GM21360 (cell line): Measurements from ENCODE around the gene MYD88.

Experiments used
- ATAC-seq: cut with Tn5 transposase; IDR thresholded peaks from one replicate; pipeline ENCODE4 v1.9.1; 2021; ENCODE audit warnings: mild to moderate bottlenecking, moderate library complexity; ENCODE audit not compliant: unreplicated experiment

The MYD88 gene

GRCh38 chr3:38111696-38112377, 26.6 kb upstream of the MYD88 start:
- no peak for ATAC-seq

GRCh38 chr3:38112378-38112761, 26.1 kb upstream of the MYD88 start:
- no peak for ATAC-seq

- ATAC-seq: no peak
Measured at GRCh38 chr3:38114052-38114874, 24.2 kb upstream of the MYD88 start.

DNA sequence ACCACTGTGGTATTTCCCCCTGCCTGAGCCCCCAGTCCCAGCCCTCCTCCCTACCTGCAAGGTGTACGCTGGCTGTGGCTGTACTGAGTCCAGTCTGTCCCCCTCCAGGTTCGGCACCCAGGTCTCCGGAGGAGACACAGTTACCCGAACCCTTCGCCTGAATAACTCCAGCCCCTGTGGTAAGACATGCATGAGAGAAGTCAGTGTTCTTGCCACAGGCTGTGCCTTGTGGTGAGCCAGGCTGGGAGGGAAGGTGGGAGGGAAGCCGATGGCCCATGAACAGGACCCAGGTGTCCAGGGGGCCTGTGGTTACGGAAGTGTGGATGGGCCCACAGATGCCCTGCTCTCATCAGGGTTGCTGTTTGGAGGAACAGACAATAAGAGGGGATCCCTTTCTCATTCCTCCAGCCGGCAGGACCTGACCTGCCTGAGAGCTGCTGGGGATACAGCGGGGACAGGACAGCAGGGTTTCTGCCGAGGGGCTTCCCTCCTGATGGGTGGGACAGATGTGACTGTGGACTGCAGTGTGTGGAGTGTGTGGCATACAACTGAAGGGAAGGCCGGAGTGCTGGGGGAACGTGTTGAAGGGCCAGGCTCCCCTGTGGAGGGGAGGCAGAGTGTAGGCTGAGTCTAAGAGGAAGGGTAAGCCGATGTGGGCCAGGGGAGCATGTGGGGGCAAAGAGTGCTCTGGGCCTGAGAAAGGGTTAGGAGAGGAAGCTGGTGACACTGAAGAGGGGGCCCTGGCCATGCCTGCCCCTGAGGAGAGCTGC, 23.4 kb upstream of the MYD88 start:
- no peak for ATAC-seq

DNA sequence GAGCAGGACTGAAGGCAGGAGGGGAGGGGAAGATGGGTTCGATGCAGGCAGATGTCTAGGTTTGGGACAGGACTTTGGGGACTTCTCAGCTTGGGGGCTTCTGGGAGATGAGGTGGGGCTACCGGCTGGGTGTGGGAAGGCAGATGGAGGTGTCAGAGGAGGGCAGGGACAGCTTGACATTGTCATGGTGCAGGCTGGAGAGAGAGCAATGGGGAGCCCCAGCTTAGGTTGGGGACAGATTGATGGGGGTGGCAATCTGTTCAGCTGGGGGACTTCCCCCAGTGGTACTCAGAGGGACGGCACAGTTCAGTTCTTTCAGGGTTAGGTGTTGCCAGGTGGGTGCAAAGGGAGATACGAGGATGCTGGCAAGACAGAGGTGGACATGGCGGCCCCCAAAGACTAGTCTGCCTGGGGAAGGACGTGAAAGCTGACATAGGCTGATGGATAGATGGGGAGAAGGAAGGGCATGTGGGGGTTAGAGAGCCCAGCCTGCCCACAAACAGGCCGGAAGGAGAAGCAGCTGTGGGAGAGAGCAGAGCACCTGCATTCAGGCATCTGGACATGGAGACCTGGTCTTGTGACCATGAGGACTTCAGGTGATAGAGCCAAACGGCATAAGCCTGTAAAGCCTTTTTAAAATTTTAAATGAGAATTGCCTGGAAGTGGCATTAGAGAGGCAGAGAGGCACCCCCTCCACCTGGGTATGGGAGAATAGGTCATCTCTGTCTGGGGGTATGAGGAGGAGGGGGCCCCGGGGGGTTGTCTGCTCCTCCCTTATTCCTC, 22.6 kb upstream of the MYD88 start:
- ATAC-seq: no peak

GRCh38 chr3:38116471-38117162, 21.8 kb upstream of the MYD88 start:
- ATAC-seq: no peak

- no peak for ATAC-seq
Measured at GRCh38 chr3:38117163-38117716, 21.2 kb upstream of the MYD88 start.

DNA sequence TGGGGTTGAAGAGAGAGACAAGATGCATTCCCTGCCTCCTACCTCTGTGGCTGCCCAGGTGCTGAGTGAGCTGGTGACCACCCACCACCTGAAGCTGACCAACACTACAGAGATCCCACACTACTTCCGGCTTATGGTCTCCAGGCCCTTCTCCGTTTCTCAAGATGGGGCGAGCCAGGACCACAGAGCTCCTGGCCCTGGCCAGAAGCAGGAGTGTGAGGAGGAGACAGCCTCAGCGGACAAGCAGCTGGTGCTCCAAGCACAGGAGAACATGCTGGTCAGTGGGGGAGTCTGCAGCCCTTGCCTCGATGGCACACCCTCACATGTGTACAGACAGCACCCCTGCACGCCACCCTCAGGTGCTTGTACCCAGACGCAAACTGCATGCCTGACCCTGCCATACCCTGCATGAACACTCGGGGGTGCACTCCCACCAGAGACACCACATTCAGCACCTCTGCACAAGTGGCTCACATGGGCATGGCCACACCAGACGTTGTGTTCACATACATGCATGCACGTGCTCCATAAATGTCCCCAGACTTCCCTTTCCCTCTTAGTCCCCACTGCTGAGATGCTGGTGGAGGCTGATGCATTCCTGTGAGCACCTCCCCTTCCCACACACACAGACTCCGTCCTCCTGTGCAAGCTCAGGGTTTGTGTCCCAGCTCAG, 20.6 kb upstream of the MYD88 start:
- ATAC-seq: peak; percentile 78

- ATAC-seq: peak; percentile 7
Measured at GRCh38 chr3:38118421-38119247, 19.8 kb upstream of the MYD88 start.

DNA sequence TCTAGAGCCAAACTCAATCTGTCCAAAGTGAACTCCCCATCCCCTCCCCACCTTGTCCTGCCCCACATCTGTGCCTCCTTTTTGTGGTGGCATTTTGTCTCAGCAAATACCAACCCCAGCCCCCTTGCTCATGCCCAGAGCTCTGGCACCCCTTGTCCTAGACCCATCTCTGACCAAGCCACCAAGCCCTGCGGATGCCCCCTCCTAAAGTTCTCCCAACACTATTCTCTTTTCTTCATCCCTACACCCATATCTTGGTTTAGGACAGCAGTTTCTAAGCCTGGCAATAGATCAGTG, 19.3 kb upstream of the MYD88 start:
- ATAC-seq: no peak

- no peak for ATAC-seq
Measured at GRCh38 chr3:38119821-38120692, 18.4 kb upstream of the MYD88 start.

- no peak for ATAC-seq
Measured at GRCh38 chr3:38120693-38121450, 17.6 kb upstream of the MYD88 start.

GRCh38 chr3:38121451-38121831, 17.0 kb upstream of the MYD88 start:
- ATAC-seq: no peak

GRCh38 chr3:38121832-38122461, 16.5 kb upstream of the MYD88 start:
- ATAC-seq: no peak

- ATAC-seq: no peak
Measured at GRCh38 chr3:38122712-38123290, 15.7 kb upstream of the MYD88 start.
